T-helper 1 cell treated with Interleukin-12 subunit alpha and Interleukin-12 subunit beta and Interleukin-4 antibody, amounts not matched to agents 30 ng/mL and 1 ng/mL, for 36 hours (primary cell): ENCODE data around the gene FXYD5. TPM values are rescaled to one million over a fixed set of nuclear protein-coding genes. Genes with fewer than 3 reads are reported as not detected.

Experiments
- intact Hi-C: fragments of 100-400 bp; cut with micrococcal nuclease; formaldehyde crosslinking; loops from one replicate; pipeline ENCODE4 v1.15.1; 2024
- total RNA-seq: library from RNA; stranded (reverse); gene quantifications from 2 replicates; pipeline ENCODE4 v1.2.3, GENCODE V29; 2022

FXYD5 gene
- total RNA-seq: 350 and 365 TPM in 2 replicates

GRCh38 chr19:35154525-35155406, at the start of gene FXYD5:
FXYD5 (plus strand) TSS chr19:35154735; CDS start chr19:35155551, 816 bp downstream.
- intact Hi-C loops: loop anchor here (1.0 to 2.0 kb wide), 4 partner anchors 13 to 56 kb away; no protein-coding TSS in a partner anchor

- intact Hi-C loops: no loop called here
These were observed 49.5 kb upstream of the FXYD5 start for GRCh38 chr19:35105047-35105410.

GRCh38 chr19:35105411-35106290, 48.9 kb upstream of the FXYD5 start:
- intact Hi-C loops: no loop called here

GRCh38 chr19:35106291-35106583, 48.3 kb upstream of the FXYD5 start:
- intact Hi-C loops: no loop called here

- intact Hi-C loops: no loop called here
These were observed 47.5 kb upstream of the FXYD5 start for GRCh38 chr19:35106898-35107541.

- intact Hi-C loops: no loop called here
These were observed 47.0 kb upstream of the FXYD5 start for GRCh38 chr19:35107545-35107944.

GRCh38 chr19:35108730-35109129, 45.8 kb upstream of the FXYD5 start:
- intact Hi-C loops: no loop called here

- intact Hi-C loops: no loop called here
These were observed 45.0 kb upstream of the FXYD5 start for GRCh38 chr19:35109395-35110112.

- intact Hi-C loops: no loop called here
These were observed 43.6 kb upstream of the FXYD5 start for GRCh38 chr19:35110974-35111373.

- intact Hi-C loops: no loop called here
These were observed 41.4 kb upstream of the FXYD5 start for GRCh38 chr19:35112995-35113688.

- intact Hi-C loops: loop anchor here (1.0 to 2.0 kb wide), 4 partner anchors 10 to 103 kb away; no protein-coding TSS in a partner anchor
These were observed 40.0 kb upstream of the FXYD5 start for GRCh38 chr19:35114353-35115176.

GRCh38 chr19:35115177-35115951, 39.2 kb upstream of the FXYD5 start, which contains the start of gene FXYD3:
FXYD3 (plus strand) TSS chr19:35115823; CDS start chr19:35119377, 3,554 bp downstream.
- intact Hi-C loops: loop anchor here (2.0 kb wide), 1 partner anchor 49 kb away; no protein-coding TSS in a partner anchor

GRCh38 chr19:35116072-35116801, 38.3 kb upstream of the FXYD5 start:
- intact Hi-C loops: no loop called here

GRCh38 chr19:35117116-35117515, 37.4 kb upstream of the FXYD5 start:
- intact Hi-C loops: no loop called here

GRCh38 chr19:35117799-35118198, 36.7 kb upstream of the FXYD5 start:
- intact Hi-C loops: no loop called here

- intact Hi-C loops: no loop called here
These were observed 36.1 kb upstream of the FXYD5 start for GRCh38 chr19:35118268-35119020.

GRCh38 chr19:35119091-35119490, 35.4 kb upstream of the FXYD5 start:
- intact Hi-C loops: no loop called here
